GM21390 (cell line): Measurements from ENCODE around the gene IRF3.

Experiments
- ATAC-seq: cut with Tn5 transposase; IDR thresholded peaks from one replicate; pipeline ENCODE4 v1.9.1; 2021; ENCODE audit not compliant: unreplicated experiment

IRF3 gene

DNA sequence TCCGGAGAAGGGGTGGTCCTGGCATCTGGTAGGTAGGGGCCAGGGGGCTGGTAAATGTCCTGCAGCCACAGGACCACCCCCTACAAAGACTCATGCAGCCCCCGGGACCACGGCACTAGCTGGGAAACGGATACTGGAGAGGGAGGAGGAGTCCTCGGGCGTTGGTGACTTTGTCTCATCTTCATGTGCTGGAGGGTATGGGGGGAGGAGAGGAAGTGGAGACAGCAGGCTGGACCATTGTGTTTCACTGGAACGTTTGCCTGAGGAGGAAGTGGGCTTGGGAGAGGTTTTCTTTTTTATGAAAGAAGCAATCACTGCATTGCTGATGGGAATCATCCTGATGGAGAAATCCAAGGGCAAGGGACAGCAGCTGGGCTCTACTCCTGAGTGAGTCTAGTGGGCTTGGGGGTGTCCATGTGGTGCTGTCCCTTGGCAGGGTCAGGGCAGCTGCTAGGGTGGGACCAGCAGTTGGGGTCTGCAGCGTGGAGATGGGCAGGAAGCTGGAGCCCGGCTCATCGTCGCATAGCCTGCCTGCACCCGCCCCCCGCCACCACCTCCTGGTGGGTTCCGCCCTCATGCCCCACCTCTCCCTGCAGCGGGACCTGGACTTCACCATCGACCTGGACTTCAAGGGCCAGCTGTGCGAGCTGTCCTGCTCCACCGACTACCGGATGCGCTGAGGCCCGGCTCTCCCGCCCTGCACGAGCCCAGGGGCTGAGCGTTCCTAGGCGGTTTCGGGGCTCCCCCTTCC is 22.1 kb upstream of the IRF3 start:
- ATAC-seq = no peak

DNA sequence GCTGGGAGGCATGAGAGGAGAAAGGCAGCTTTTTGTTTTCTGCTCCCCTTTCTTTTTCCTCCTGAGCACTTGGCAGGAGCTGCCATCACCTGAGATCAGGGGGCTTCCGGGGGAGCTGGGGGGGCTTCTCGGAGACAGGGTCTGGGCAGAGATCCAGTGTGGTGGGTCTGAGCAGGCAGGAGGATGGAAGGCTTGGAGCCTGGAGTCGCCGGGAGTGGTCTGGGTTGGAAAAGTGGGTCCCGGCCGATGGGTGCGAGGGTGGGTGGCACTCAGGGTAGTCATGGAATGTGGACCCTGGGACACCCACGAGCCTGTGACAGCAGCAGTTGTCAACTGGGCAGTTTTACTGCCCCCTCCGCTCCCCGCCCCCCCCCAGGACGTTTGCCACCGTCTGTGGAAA is 21.5 kb upstream of the IRF3 start:
- ATAC-seq = no peak

DNA sequence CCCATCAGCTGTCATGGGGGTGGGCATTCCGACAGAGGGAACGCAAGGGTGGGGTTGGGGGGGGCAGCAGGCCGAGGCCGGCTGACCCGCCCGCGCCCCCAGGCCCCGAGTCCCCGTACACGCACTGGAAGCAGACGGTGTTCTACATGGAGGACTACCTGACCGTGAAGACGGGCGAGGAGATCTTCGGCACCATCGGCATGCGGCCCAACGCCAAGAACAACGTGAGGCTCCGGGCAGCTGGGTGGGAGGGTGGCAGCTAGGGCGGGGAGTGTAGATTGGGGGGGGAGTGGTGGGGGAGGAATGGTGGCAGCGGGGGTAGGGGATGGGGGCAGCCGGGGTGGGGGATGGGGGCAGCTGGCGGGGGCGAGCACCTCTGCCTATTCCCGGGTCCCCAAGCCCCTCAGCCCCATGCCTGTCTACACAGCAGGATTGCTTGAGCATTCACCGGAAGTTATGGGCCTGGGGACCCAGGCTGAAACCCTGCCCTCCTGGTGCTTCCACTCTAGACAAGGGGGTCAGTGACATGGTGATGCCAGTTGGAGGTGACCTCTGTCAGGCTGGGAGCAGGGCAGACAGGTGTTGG is 20.9 kb upstream of the IRF3 start:
- ATAC-seq = no peak

DNA sequence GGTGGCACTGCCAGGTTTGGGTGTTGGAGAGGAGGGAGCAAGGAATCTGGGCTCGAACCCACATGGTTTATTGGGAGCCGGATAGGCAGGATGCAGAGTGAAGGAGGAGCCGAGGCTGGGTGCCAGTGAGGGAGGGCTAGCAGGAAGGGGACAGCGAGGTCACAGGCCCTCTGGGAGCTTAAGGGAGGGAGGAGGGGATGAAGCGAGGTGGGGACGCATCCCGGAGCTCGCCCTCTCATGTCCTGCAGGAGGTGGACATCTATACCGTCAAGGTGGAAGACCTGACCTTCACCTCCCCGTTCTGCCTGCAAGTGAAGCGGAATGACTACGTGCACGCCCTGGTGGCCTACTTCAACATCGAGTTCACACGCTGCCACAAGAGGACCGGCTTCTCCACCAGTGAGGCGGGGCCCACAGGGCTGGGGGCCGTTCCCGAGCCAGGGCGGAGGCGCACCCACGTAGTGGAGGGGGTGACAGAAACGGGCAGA is 20.2 kb upstream of the IRF3 start:
- no peak for ATAC-seq

DNA sequence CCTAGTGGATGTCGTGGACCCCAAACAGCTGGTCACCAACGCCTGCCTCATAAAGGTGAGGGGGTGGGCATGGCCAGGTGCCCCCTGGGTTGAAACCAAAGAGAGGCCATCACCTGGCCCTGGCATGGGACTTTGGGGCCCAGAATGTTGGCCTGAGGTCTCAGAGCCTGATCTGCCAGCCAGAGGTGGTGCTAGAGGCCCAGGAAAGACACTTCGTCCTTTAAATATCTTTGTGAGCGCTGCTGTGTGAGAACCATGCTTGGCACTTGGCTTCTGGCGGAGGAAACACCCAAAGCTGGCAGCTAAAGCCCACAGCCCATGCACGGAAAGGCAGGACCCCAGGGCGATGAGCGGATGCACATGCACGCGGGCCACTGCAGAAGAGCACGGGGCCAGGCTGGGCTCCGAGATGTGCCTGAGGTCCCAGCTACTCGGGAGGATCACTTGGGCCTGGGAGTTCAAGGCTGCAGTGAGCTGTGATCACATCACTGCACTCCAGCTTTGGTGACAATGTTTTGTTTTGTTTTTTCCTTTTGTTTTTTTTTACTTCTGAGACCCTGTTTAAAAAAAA is 19.4 kb upstream of the IRF3 start:
- no peak for ATAC-seq

DNA sequence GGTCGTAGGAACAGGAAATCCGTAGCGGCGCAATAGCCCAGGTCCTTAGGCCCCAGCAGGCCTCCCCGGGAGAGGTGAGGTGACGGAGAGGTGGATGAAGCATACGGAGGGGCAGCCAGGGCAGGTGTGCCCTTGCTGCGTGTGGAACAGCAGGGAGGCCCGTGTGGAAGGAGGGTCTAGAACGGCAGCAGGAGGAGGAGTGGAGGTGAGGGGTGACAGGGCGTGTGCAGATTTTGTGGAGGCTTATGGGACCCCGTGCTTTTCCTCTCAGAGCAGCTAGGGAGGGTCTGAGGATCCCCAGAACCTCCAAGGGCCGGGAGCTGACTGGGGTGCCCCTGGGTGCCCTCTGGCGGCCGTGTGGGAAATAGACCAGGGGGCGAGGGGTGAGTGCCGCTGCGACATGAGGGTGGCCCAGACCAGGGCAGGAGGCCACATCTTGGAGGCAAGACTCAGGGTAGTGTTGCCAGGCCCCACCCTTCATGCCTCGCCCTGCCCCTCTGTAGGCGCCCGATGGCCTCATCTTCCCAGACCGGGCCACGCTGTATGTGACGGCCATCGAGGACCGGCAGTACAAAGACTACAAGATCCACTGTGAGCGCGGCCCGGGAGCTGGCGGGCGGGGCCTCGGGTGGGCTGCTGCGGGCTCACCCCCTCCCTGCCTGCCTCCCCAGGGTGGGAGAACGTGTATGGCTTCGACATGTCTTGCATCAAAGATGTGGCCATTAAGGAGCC is 18.8 kb upstream of the IRF3 start:
- no peak for ATAC-seq

DNA sequence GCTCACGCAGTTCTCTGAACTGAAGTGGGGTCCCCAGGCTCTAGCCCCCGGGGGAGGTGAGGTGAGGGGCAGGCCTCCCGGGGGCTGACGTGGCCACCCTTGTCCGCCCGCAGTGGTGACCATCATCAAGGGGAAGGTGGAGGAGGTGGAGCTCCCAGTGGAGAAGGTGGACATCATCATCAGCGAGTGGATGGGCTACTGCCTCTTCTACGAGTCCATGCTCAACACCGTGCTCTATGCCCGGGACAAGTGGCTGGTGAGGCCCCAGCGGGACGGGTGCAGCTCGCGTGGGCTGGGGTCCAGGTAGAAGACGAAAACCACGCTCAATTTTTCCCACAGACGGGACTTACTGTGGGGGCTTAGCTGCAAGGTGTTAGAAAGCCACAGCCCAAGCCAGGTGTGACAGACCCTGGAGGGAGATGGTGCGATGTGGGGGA is 18.2 kb upstream of the IRF3 start:
- no peak for ATAC-seq

DNA sequence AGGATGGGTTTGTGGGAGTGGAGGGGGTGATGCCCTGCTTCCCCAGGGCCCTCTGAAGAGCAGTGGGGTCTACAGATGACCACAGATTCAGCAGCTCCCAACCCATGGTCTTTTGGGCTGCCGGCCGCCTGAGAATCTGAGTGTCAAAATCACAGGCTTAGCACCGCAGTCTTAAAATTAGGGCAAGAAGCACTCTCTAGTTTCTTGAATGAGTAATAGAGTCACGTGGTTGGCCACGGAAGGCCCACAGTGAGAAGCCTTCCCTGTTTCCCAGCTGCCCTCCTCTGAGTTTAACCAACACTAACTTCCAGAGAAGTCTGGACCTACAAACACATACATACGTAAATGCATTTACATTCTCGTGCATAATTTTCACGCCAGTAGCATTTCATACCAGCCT is 16.6 kb upstream of the IRF3 start:
- no peak for ATAC-seq

DNA sequence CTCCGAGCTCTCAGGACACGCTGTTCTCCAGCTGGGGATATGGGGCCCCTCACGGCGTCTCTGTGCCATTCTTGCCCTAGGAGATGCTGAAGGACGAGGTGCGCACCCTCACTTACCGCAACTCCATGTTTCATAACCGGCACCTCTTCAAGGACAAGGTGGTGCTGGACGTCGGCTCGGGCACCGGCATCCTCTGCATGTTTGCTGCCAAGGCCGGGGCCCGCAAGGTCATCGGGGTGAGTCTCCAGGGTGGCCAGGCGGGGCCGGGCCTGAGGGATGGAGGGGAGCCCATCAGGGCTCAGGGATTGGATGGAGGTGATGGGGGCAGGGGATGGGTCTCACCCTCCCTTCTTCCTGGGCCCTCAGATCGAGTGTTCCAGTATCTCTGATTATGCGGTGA is 16.2 kb upstream of the IRF3 start:
- no peak for ATAC-seq

DNA sequence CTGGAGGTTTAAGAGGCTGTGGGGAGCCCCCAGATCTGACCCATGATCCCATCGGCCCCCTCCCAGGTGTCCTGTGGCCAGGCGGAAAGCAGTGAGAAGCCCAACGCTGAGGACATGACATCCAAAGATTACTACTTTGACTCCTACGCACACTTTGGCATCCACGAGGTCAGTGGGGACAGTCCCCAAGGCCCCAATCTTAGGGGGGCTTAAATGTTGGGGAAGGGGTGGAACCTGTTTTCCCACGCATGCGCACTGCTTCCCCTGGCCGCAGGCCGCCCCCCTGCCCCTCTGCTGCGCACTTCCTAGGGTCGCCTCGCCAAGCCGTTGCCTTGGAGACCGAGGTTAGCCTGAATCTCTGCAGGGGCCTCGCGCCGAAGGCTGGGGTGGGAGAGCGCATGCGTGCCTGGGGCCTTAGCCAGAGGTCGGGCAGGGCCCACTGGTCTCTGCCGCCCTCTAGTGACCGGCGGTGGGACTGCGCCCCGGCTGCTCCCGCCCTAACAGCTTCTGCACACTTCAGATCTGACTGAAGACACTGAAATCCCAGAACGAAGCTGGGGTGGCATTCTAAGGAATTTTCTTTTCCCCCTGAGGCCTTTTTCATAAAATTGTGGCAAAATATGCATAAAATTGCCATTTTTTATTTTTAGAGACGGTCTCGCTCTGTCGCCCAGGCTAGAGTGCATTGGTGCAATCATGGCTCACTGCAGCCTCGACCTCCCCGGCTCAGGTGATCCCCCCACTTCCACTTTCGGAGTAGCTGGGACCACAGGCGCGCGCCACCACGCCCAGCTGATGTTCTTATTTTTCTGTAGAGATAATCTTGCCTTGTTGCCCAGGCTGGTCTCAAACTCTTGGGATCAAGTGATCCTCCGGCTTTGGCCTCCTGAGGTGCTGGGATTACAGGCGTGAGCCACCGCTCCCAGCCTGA is 15.0 kb upstream of the IRF3 start:
- no peak for ATAC-seq

DNA sequence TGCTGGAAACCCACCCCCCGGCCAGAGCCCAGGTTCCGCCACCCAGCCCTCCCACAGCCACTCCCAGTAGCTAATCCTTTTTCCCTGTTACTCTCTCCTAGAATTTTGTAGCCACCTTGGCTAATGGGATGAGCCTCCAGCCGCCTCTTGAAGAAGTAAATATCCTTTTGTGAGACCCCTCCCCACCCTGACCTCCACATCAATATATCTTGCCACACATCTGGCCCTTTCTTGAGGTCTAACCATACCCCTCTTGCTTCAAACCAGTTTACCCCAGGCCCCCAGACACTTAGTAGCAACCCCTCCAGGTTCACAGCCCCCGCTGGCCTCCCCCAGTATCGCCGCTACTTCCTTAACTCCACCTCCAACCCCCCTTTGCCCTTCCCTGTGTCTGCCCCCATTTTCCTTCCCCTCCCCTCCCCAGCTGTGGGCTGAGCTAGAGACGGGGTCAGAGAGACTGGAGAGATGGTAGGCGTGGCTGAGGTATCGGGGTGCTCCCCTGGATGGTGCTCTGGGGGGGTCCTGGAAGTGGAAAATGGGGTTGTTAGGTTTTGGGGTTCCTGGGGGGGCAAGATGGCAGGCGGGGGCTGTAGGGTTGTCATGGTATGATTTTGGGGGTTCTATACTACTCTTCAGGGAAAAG is 14.2 kb upstream of the IRF3 start:
- no peak for ATAC-seq

DNA sequence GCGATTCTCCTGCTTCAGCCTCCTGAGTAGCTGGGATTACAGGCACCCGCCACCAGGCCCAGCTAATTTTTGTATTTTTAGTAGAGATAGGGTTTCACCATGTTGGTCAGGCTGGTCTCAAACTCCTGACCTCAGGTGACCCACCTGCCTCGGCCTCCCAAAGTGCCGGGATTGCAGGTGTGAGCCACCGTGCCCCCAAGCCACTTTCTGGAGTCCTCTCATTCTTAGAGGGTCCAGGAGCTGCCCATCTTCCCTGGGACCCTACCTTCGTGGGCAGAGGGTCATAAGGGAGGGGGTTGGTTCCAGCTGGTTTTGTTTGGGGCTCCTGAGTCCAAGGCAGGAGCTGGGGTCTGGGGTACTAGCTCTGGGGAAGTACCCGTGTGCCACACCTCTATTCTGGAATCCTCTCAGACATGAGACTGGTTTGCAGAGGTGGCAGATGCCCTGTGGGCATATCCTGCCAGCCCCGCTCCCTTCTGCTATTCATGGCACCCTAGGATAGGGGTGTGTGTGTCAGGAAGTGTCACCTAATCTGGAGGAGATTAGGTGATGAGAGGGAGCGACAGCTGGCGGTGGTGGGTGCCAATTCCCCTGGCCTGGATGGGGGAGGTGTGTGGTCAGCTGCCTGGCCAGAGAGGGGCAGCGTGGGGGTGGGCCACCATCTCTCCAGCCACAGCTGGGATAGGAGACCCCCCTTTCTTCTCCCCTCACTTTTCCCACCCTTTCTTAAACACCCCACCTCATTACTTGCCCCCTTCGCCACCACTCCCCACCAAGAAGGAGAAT is 13.5 kb upstream of the IRF3 start:
- ATAC-seq = no peak

DNA sequence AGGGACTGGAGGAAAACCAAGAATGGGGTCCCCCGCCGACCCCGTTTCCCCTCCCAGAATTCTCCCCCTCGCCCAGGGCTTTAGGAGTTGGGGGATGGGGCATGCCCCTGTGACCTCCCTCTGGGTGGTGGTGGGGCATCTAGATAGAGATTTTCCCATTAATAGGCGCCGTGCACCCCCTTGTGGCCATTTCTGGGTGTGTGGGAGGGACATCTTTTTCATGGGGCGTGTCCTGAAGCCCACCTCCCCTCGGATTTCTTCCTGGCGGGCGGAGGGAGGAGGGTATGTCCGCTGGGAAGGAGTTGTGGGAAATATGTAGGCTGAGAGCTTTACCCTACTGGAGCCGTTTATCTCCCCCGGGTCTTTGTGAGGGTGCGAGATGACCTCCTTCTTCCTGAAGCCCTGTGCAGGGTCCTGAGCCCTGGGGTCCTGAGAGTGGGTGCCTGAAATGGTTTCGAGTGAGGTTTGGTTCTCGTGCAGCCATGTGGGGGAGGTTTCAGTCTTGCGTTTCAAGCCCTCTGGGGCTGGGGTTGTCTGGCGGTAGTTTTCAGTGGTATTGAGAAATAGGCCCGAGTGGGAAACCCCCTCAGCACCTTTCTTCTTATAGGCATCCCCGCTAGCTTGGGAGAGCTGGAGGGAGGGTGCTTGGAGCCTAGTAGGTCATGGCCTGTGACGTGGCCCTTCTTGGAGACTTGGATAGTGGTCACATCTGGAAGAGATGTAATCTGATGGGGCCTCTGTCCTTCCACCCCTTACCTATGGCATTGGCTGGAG is 12.4 kb upstream of the IRF3 start:
- no peak for ATAC-seq

DNA sequence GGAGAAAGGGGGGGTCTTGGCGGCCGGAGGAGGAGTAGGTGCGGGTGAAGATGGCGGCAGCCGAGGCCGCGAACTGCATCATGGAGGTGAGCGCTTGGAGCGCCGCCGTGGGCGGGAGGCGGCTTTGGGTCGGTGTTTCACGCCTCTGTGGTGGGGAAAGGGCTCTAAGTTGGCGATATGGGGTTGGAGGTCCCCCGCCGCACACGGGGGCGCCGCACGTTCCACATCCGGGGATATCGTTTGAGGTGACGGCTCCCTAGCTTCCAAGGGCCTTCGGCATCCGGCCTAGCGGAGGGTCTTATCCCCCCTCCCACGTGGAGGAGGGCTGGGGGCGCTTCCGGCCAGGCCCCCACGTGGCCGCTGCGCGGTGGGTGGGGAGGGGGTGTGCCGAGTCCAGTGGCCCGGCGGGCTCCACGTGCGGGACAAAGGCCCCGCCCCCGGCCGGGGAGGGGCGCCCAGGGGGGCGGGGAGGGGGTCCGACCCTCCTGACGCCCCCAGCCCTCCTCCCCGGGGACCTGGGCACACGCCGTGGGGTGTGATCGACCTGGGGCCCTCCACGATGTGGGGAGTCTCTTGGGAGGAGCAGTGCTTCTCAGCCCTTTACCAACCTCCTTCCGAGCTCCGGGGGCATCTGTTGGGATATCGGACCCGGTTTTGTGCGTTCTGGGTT is 11.7 kb upstream of the IRF3 start, which contains the start of gene PRMT1:
Gene PRMT1 (plus strand): TSS at position 41 of the 670 bp plus-strand sequence. CDS start 10 bp downstream, at position 51.
- no peak for ATAC-seq

DNA sequence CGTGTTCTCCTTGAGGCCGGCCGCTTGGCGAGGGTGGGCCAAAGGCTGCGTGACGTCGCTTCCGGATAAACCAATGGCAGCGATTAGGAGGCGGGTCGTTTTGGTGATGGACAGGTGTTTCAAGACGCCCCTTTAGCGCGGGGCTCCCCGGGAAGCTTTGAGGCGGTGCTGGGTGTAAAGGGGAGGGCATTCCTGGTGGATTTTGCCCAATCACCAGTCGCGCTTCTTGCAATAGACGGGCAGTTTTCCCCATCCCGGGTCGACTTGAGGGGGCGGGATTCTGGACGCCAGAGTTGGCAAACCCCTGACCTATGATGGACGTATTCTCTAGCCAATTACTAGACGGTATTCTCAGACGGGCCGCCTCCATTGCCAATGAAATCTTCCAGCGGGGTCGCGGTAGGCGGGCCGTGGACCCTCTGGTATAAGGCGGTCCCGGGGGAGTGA is 11.2 kb upstream of the IRF3 start:
- ATAC-seq = peak; percentile 53

DNA sequence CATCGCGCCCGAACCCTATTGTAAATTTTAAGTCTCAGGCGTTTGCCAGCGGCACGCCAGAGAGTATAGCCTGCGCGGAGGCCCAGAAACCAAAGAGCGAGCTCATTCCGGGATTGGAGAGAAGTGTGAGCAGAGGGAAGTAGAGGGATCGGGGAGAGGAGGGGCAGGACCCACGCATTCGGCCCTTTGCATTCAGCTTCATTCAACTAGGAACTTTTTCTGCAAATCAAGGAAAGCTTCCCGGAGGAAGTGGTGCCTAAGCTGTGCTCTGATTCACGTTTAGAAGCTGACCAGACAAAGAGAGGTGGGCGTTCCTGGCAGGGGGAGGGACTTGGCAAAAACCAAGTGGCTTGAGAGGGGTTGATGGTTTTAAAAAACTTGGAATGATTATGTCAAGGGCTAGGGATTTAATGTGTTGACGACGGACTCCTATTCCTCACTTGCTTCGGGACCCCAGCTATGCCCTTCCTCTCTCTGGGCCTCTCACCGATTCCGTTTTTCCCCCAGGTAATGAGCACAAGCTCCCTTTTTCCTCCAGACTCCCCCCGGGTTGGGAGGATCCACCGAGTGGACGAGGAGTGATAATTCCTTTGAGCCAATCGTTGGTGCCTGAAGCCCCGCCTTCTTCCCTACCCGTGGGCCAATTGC is 10.6 kb upstream of the IRF3 start:
- peak; percentile 13 for ATAC-seq
